H1 (cell line): ENCODE results near the gene ITGB8. TPM values are rescaled to one million over a fixed set of nuclear protein-coding genes. Genes with fewer than 3 reads are reported as not detected.

ENCODE experiments used
- CTCF ChIA-PET: fragments of 300-600 bp; sonication (Branson Sonifier 250); formaldehyde crosslinking; loops from one replicate; lab custom pipeline; 2021; ENCODE audit not compliant: partially characterized antibody; lab: Charles Lee
- POLR2A ChIA-PET: fragments of 300-600 bp; sonication (Branson Sonifier 250); formaldehyde crosslinking; loops from one replicate; lab custom pipeline; 2021; ENCODE audit warnings: inconsistent platforms; ENCODE audit not compliant: partially characterized antibody; lab: Charles Lee
- DNase-seq, 2 experiments: peaks; one replicate each; pipeline versions ENCODE4 v3.0.0 to v3.0.0-alpha.2; 2010 to 2022; ENCODE audit warnings: low spot score in 2 of 2, low read depth in 1 of 2, mixed read lengths in 1 of 2
- FAIRE-seq: peaks from 2 replicates; lab custom pipeline; 2011; peaks lifted over from hg19 to GRCh38; lab: Jason Lieb, UNC
- H2AFZ ChIP-seq: 2 replicates; pipeline ENCODE4 v1.8.1; 2012; ENCODE audit warnings: low read length, inconsistent platforms
- H2AK5ac ChIP-seq: 2 replicates; pipeline ENCODE4 v1.6.1; 2013; ENCODE audit warnings: low read depth, low read length
- H2BK120ac ChIP-seq: replicated peaks from 2 replicates; pipeline ENCODE3; 2013; ENCODE audit warnings: low read depth, low read length, inconsistent platforms
- H2BK12ac ChIP-seq: 2 replicates; pipeline ENCODE4 v1.6.1; 2013; ENCODE audit warnings: low read depth, low read length
- H2BK15ac ChIP-seq: 2 replicates; pipeline ENCODE4 v1.6.1; 2013; ENCODE audit warnings: low read length
- H2BK20ac ChIP-seq: 2 replicates; pipeline ENCODE4 v1.6.1; 2013; ENCODE audit warnings: low read length
- H2BK5ac ChIP-seq: 2 replicates; pipeline ENCODE4 v1.6.1; 2013; ENCODE audit warnings: low read depth, low read length
- H3K14ac ChIP-seq: 2 replicates; pipeline ENCODE4 v1.6.1; 2013; ENCODE audit warnings: inconsistent platforms; ENCODE audit not compliant: insufficient read length
- H3K18ac ChIP-seq: 2 replicates; pipeline ENCODE4 v1.6.1; 2013; ENCODE audit warnings: low read length; ENCODE audit errors: extremely low read depth
- H3K23ac ChIP-seq: 2 replicates; pipeline ENCODE4 v1.6.1; 2013; ENCODE audit warnings: inconsistent platforms; ENCODE audit not compliant: insufficient read length
- H3K23me2 ChIP-seq: 2 replicates; pipeline ENCODE4 v1.6.1; 2013; ENCODE audit warnings: low read depth, low read length
- H3K27ac ChIP-seq: 2 replicates; pipeline ENCODE4 v1.6.1; 2011; ENCODE audit warnings: low read depth, low read length, inconsistent platforms
- H3K27me3 ChIP-seq, 4 experiments: replicated peaks in 1 of 4; 1 replicate in 1 of 4; 2 replicates in 3 of 4; pipeline versions ENCODE4 v1.6.1 to v1.8.1; 2011 to 2013; ENCODE audit warnings: low read length in 3 of 4, mild to moderate bottlenecking in 3 of 4, inconsistent platforms in 2 of 4, mixed read lengths in 2 of 4, moderate library complexity in 1 of 4; ENCODE audit not compliant: control insufficient read depth in 3 of 4, insufficient read depth in 3 of 4; ENCODE audit errors: extremely low read depth in 1 of 4
- H3K36me3 ChIP-seq, 4 experiments: 2 replicates each; pipeline versions ENCODE4 v1.6.1 to v1.8.1; 2011 to 2013; ENCODE audit warnings: mild to moderate bottlenecking in 4 of 4, low read length in 3 of 4, moderate library complexity in 2 of 4, control low read depth in 1 of 4, inconsistent platforms in 1 of 4; ENCODE audit not compliant: insufficient read depth in 4 of 4, control insufficient read depth in 2 of 4
- H3K4ac ChIP-seq: replicated peaks from 2 replicates; pipeline ENCODE3; 2013; ENCODE audit warnings: low read length, low read depth, mixed read lengths, inconsistent platforms; ENCODE audit not compliant: insufficient read length
- H3K4me1 ChIP-seq, 4 experiments: replicated peaks in 1 of 4; 1 replicate in 1 of 4; 2 replicates in 3 of 4; pipeline versions ENCODE4 v1.6.1 to v1.8.1; 2011 to 2013; ENCODE audit warnings: low read length in 3 of 4, inconsistent platforms in 2 of 4, mixed read lengths in 1 of 4; ENCODE audit not compliant: insufficient read depth in 4 of 4, control insufficient read depth in 3 of 4
- H3K4me2 ChIP-seq, 2 experiments: 2 replicates each; pipeline versions ENCODE4 v1.6.1 to v1.8.1; 2011 to 2013; ENCODE audit warnings: low read depth in 2 of 2, low read length in 2 of 2, control low read depth in 1 of 2, inconsistent platforms in 1 of 2, mild to moderate bottlenecking in 1 of 2; ENCODE audit not compliant: insufficient read depth in 1 of 2
- H3K4me3 ChIP-seq, 4 experiments: fragments of 200-600, 300-600 bp in 1 of 4; sonication (generic), shearing (Covaris generic), sonication (Bioruptor Twin) in 1 of 4; 2 replicates each; pipeline versions ENCODE4 v1.5.1 to v1.8.1; 2011 to 2016; ENCODE audit warnings: low read length in 4 of 4, low read depth in 3 of 4, control low read depth in 2 of 4, inconsistent platforms in 2 of 4, mild to moderate bottlenecking in 2 of 4, mixed read lengths in 1 of 4, moderate library complexity in 1 of 4; ENCODE audit not compliant: insufficient read depth in 2 of 4; ENCODE audit errors: extremely low read depth in 1 of 4
- H3K56ac ChIP-seq: replicated peaks from 2 replicates; pipeline ENCODE3; 2013; ENCODE audit warnings: low read depth, mild to moderate bottlenecking, mixed read lengths, low read length, inconsistent platforms; ENCODE audit not compliant: insufficient read length
- H3K79me1 ChIP-seq: 2 replicates; pipeline ENCODE4 v1.6.1; 2013; ENCODE audit warnings: low read depth, low read length, control low read depth
- H3K79me2 ChIP-seq, 2 experiments: 2 replicates each; pipeline versions ENCODE4 v1.6.1 to v1.8.1; 2012 to 2013; ENCODE audit warnings: low read length in 2 of 2, mild to moderate bottlenecking in 2 of 2, inconsistent platforms in 1 of 2; ENCODE audit not compliant: insufficient read depth in 2 of 2, control insufficient read depth in 1 of 2
- H3K9ac ChIP-seq, 4 experiments: replicated peaks in 1 of 4; 1 replicate in 1 of 4; 2 replicates in 3 of 4; pipeline versions ENCODE4 v1.6.1 to v1.8.1; 2011 to 2013; ENCODE audit warnings: low read depth in 3 of 4, low read length in 3 of 4, control low read depth in 2 of 4, mild to moderate bottlenecking in 2 of 4, moderate library complexity in 2 of 4, inconsistent platforms in 1 of 4; ENCODE audit errors: extremely low read depth in 1 of 4
- H3K9me3 ChIP-seq, 2 experiments: 2 replicates each; pipeline versions ENCODE4 v1.6.1 to v1.8.1; 2012 to 2013; ENCODE audit warnings: mild to moderate bottlenecking in 2 of 2, moderate library complexity in 2 of 2, control low read depth in 1 of 2, inconsistent platforms in 1 of 2, low read depth in 1 of 2, low read length in 1 of 2, mixed read lengths in 1 of 2; ENCODE audit not compliant: insufficient read depth in 2 of 2
- H4K20me1 ChIP-seq, 2 experiments: replicated peaks in 1 of 2; 2 replicates each; pipeline versions ENCODE3 to v1.8.1; 2011 to 2013; ENCODE audit warnings: inconsistent platforms in 2 of 2, low read length in 2 of 2, mild to moderate bottlenecking in 1 of 2; ENCODE audit not compliant: insufficient read depth in 2 of 2, control insufficient read depth in 1 of 2
- H4K5ac ChIP-seq: 2 replicates; pipeline ENCODE4 v1.6.1; 2013; ENCODE audit warnings: low read length, low read depth, mixed read lengths, inconsistent platforms; ENCODE audit not compliant: insufficient read length
- H4K8ac ChIP-seq: 2 replicates; pipeline ENCODE4 v1.8.0; 2013; ENCODE audit warnings: mild to moderate bottlenecking, moderate library complexity, low read length, inconsistent platforms; ENCODE audit not compliant: insufficient read depth; ENCODE audit errors: extremely low read depth
- H4K91ac ChIP-seq: replicated peaks from 2 replicates; pipeline ENCODE3; 2013; ENCODE audit warnings: low read length, mixed read lengths, inconsistent platforms; ENCODE audit not compliant: insufficient read length
- CHD2 ChIP-seq: IDR thresholded peaks from 2 replicates; pipeline ENCODE4 v1.6.1; 2012; ENCODE audit warnings: low read length, improper control_type of control experiment
- GABPA ChIP-seq: IDR thresholded peaks from 2 replicates; pipeline ENCODE4 v1.6.1; 2011; ENCODE audit warnings: mild to moderate bottlenecking, low read length, moderate library complexity, borderline replicate concordance; ENCODE audit not compliant: insufficient read depth
- GTF2F1 ChIP-seq: IDR thresholded peaks from 2 replicates; pipeline ENCODE4 v1.6.1; 2012; ENCODE audit warnings: low read depth, low read length, improper control_type of control experiment, borderline replicate concordance
- WGBS, 2 experiments: shearing (Covaris generic) in 1 of 2; methylation state at CpG; one replicate each; pipeline versions ENCODE4 v1.1.6 to v1.1.7; 2013 to 2015; ENCODE audit warnings: low lambda C conversion rate in 2 of 2, mixed read lengths in 2 of 2, inconsistent platforms in 1 of 2, low coverage in 1 of 2, missing lambda C conversion rate in 1 of 2; ENCODE audit not compliant: insufficient replicate concordance in 2 of 2, insufficient coverage in 1 of 2, insufficient read length in 1 of 2; ENCODE audit errors: extremely low coverage in 1 of 2, missing lambda C conversion rate in 1 of 2; 5-methylcytosine and 5-hydroxymethylcytosine counted together
- polyA plus RNA-seq, 7 experiments: library from polyadenylated mRNA; depleted of rRNA in 3 of 7; stranded (reverse) in 5 of 7; unstranded in 2 of 7; fragments of >200 nt in 5 of 7; fragments of 200-250 nt in 2 of 7; gene quantifications; 1 replicate in 5 of 7; 2 replicates in 1 of 7; 4 replicates in 1 of 7; pipeline versions ENCODE4 v1.2.1 to v1.2.3, GENCODE V29; 2011 to 2013; ENCODE audit warnings: missing spikeins in 2 of 7, mixed read lengths in 2 of 7
- total RNA-seq: library from RNA; stranded (reverse); fragmentation: NEBNext Ultra II Directional; extraction: Animal tissue kit (Norgen Biotek cat#: 25700); gene quantifications from 2 replicates; pipeline ENCODE4 v1.2.1, GENCODE V29; 2021

The ITGB8 gene
- total and polyA plus RNA-seq, 2 of the 8 experiments (the other 6 are each of a cell fraction or from before 2014, with no cell fraction given): 1.2 to 3.6 TPM

- Histone ChIP-seq H2BK20ac (no peak overlapping the region), H3K9ac (no peak overlapping the region), H3K4me1 (no peaks in the 10 kb centered on the region), H3K79me2 (no peaks in the 10 kb centered on the region), H2AK5ac (no peak overlapping the region), H4K5ac (no peak overlapping the region), H2BK15ac (no peak overlapping the region), H3K18ac (no peak overlapping the region), H3K14ac (no peak overlapping the region), H3K4ac (no peak overlapping the region), H4K20me1 (no peaks in the 10 kb centered on the region), H3K36me3 (peaks cover 0 to 8% (median 3%) of the 10 kb centered on the region in 4 experiments; a peak in 4 of 8 replicates), H2BK120ac (no peak overlapping the region), H4K91ac (no peak overlapping the region), H3K4me3 (no peak overlapping the region), H3K23me2 (no peaks in the 10 kb centered on the region), H3K4me2 (no peak overlapping the region), H2BK12ac (no peak overlapping the region), H3K27ac (no peak overlapping the region), H3K79me1 (no peaks in the 10 kb centered on the region), H2AFZ (no peak overlapping the region), H2BK5ac (no peak overlapping the region), H3K23ac (no peak overlapping the region), H4K8ac (no peak overlapping the region), H3K9me3 (no peaks in the 10 kb centered on the region), H3K56ac (no peak overlapping the region), H3K27me3 (no peaks in the 10 kb centered on the region)
- DNase-seq: no peak
- whole genome bisulfite sequencing, 2 experiments: 85% methylated on average over 4 of the region's 4 CpGs; no CpG with 5 or more reads in 1 of the 2 experiments
- ChIA-PET POLR2A (no interaction called here), CTCF (no interaction called here)
- TF ChIP-seq GTF2F1 (no peak), CHD2 (no peak), GABPA (no peak)
- FAIRE-seq: no peak
These were observed 64.4 kb downstream of the ITGB8 start for GRCh38 chr7:20395104-20395503.
